Hepatic stellate cell (primary cell): Measurements from ENCODE around the gene TRIP10.
A peak's percentile ranks its signal among the peaks of the same experiment; 100 is the strongest.

Source experiments
- DNase-seq: peaks from one replicate; pipeline ENCODE4 v3.0.0; 2011; ENCODE audit warnings: low spot score

TRIP10 gene

DNA sequence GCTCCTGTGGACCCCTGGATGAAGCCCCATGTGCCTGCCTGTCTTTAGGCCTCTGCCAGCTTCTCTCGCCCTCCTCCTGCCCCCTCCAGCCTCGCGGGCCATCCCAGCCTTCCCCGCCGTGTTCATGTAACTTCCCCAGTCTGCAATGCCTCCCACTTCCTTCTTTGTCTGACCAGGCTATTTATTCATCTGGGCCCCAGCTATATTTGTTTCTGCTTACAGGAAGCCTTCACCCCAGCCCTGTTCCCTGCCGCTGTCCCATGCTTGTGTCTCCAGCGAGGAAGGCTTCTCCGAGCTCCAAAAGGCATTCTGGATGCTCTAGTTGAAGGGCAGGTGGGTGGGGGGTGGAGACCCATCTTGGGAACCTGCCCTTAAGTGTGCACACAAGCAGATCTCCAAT lies 11.1 kb upstream of the TRIP10 start:
- no peak for DNase-seq

DNA sequence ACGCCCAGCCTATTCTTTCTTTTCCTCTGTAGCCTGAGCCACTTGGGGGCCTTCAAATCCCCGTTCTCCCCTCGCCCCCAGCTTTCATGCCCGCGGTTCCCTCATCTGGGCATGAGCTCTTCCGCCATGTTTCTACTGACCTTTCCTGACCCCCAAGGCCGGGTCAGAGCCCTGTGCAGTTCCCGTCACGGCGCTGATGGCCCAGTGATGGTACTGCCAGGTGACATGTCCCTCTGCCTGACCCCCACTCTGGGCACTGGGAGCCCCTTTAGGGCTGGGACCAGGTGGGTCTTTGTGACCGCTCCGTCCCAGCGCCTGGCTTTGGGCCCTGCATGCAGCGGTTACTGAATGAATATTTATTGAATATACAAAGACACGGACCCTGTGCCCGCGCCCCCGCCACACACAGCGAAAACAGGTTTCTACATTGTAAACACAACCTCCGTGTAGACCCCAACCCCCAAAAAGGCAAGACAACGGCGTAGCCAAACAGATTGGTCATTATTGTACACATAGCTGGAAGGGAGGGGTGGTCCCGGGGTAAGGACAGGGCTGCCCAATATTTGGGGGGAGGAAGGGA lies 9.8 kb upstream of the TRIP10 start:
- no peak for DNase-seq

DNA sequence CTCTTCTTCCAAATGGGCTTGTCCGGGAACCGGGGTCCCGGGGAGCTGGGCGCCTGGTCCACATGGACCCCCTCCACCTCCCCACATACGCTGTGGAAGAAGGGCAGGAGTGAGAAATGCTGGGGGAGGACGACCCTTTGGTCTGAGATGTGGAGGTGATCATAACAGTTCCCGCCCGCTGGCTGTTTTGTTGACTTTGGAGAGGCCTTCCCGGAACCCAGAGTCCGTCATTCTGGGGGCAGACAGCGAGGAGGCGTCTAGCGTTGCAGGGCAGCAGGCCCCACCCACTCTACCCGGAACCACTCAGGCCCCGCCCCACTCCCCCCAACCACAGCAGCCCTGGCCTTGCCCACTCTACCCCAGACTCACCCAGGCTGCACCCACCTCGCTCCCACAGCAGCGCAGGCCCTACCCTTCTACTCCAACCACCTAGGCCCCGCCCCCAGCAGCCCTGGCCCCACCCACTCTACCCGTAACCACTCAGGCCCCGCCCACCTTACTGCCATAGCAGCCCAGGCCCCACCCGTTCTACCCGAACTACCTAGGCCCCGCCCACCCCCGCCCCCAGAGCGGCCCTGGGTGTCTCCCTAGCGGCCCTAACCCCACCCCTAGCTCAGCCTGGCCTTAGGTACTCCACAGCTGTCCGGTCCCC lies 9.2 kb upstream of the TRIP10 start:
- DNase-seq: no peak

DNA sequence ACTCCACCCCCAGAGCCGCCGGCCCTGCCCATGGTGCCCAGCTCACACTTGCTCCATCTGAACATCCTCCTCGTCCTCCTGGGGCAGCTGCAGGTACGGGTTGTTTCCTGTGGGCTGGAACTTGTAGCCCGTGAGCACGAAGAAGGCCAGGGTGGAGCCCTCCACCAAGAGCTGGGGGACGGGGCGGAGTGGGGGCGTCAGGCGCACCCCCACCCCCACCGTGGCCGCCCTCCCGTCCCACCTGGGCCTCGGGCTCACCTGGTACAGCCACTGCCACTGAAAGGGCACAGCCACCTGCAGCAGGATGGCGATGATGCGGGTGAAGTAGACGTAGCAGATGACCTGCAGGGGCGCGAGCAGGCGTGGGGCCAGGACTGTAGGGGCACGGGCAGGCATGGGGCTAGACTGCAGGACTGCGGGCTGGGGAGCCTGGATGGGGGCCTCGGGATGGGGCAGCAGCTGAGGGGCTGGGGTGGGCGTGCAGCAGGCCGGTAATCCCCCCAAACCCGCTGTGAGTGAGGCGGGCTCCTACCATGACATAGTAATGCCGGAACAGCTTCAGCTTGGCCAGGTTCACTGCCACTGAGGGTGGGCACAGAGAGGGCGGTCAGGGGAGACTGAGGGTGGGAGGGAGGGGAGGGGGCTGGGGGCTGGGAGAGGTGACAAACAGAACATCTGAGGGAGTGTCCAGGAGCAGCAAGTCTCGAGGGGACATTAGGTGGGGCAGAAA lies 8.4 kb upstream of the TRIP10 start:
- DNase-seq: no peak

DNA sequence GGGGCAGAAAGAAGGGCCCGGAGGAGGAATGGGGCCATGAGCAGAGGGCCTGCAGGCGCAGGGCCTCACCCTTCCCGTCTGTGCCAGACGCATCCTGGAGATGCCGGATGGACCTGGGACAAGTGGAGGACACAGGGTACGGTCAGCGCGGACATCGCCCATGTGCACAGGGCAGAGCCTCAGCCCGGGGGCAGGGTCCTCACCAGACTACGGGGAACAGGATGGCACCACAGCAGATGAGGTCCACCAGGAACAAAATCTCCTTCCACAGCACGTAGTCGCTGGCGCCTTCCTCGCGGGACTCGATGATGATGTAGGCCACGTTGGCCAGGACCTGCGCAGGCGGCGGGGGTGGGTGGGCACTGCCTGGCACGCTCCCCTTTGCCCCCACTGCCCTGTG lies 7.7 kb upstream of the TRIP10 start:
- no peak for DNase-seq

DNA sequence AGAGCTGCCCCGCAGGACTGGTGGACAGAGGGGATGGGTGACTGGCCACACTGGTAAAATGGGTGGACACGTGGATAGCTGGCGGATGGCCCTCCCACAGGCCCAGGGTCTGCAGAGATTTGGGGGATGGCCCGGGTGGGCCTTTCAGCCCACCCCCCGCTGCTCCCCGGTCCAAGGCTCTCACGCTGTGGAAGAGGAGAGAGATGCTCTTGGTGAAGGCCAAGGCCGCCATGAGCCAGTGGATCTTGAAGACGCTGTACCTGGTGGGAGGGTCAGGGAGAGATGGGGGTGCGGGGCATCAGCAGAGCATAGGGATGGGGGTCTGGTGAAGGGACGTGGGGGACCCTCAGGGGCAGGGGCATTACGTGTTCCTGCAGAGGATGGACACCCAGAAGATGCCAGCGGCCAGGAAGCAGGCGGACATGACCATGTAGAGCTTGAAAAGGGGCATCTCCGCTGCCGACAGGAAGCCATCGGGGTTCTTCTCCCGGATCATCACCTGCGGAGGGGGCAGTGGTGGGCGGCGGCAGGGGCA lies 6.6 kb upstream of the TRIP10 start:
- no peak for DNase-seq

DNA sequence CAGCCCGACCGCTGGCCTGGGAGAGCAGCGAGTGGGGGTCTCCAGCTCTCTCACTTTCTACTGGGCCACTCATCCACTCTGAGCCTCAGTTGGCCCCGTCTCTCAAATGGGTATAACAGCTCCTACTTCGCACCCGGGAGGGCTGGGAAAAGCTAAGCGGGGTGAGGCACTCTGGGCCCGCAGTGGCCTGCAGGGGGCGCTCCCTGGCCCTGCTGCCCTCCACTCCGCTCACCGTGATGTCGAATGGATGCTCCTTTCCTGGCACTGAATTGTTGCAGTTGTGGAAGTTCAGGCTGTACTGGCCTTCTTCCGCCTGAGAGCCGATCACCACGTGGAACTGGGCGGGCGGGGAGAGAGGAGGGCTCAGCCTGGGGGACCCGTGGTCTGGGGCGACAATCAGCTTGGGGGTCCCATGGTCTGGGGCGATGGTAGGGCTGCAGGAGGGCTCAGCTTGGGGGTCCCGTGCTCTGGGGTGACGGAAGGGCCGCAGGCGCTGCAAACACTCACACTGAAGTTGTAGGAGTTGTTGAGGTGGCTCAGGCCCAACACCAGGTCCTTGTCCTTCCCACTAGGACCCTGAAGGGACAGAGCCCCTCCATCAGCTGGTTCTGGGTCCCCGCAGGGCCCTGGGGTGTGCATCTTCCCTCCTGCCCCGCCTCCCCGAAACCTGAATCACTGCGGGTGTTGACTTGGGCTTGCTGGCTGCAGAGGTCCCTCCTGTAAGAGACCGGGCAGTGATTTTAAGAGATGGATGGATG lies 6.0 kb upstream of the TRIP10 start:
- no peak for DNase-seq

DNA sequence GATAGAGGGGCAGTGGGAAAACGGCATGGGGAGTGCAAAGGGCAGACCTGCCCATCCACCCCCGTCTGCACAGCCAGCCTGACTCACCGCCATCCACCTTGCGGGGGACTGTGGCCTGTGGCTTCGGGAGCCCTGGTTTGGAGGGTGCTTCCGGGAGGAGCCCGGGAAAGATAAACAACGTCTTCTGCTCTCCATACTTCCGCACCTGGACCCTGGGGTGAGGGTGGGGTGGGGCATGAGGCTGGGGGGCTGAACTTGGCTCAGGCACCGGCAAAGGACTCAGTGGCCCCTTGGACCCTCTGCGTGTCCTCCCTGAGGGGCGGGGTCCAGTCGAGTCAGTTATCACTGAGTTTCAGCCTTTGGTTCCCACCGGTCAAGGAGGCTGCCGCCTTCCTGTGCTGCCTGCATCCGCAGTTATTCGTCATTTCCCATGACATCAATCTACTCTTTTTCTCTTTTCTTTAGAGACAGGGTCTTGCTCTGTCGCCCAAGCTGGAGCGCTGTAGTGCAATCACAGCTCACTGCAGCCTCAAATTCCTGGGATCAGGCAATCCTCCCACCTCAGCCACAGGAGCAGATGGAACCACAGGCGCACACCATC lies 5.3 kb upstream of the TRIP10 start:
- DNase-seq: no peak

DNA sequence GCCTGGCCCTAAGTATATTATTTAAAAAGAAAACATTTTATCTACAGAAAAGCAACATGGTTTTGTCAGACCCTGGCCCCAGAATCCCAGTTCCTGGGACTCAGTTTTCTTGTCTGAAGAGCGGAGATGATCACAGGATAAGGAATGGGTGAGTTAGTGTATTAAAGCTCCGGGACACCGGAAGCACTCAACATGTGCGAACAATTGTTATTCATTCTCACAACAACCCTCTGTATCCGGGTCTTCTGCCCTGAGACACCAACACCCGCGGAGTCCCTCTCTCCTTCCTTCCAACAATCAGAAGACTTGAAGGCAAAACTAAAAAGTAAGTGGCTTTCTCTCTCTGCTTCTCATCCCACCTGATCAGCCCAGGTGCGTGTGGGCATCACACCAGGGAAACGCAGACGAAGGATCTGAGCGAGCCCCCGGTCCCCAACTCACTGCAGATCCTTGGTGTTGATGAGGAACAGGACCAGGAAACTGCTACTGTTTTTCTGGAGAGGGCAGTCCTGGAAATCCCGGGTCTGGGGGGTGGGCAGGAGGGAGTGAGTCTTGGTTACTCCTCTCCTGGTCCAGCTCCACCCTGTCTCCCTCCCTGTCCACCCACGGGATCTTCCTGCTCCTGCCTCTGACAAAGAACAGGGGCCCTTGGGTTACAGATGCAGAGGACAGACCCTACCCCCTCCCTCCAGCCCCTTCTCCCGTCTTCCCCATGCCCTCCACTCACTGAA lies 4.1 kb upstream of the TRIP10 start:
- no peak for DNase-seq

DNA sequence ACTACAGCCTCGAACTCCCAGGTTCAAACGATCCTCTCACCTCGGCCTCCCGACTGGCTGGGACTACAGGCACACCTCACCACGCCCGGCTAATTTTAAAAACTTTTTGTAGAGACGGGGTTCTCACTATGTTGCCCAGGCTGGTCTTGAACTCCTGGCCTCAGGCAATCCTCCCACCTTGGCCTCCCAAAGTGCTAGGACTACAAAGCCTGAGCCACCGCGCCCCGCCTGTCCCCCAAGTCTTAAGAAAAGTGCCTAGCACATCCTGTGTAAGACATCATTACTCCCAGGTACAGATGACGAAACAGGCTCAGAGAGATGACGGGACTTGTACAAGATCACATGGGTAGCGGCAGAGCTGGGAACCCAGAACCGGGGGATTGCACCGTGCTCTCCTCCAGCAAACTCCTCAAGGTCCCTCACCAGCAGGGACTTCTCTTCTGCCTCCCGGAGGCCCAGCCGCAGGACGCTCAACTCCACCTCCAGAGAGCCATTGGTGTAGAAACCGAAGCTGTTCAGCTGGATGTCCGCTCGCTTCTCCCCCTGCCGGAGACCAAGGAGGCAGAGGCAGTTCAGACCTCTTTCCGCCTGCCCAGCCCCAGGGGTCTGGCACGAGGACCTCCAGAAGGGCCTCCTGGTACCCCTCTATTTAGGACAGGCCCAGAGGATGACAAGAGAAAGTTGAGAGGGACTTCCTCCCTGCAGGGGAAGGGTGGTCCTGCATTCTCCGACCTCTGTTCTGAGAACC lies 3.1 kb upstream of the TRIP10 start:
- peak; percentile 92 for DNase-seq

DNA sequence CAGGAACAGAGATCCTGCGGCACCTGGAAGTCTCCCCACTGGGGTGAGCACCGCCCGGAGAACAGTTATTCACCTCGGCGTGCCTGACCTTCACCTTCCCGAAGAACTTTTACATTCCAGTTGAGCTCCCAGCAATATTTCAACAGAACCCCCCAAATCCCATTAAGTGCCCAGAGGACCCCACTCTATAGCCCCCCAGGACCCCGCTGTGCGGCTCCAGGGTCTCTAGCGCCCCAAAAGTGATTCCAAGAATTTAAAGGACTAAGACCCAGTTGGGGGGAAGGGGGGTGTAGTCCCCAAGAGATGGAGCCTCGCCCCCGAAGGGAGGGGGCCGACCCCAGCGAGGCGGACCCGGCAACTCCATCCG lies 2.6 kb upstream of the TRIP10 start:
- DNase-seq: no peak

DNA sequence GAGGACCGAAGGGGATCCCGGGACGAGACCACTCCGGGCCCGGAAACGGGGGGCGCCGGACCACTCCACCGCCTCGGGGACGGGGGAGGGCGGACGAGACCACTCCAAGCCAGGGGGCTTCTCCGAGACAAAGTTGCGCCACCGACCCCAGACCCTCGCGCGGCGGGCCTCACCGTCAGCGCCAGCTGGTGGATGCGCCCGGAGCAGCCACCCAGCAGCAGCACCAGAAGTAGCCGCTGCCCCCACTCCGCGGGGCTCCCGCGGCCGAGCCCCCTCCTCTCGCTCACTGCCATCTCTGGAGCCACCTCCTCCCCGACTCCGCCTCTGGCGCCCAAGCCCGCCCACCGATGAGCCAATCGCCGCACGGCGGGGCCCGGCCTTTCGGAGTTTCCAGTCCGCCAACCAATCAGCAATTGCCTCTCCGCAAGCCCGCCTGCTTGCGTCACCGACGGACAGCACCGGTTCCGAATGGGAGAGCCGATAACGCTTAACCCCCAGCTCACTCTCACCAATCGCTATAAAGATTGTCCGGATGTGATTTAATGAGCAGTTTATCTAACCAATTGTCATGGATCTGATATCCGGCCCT lies 2.1 kb upstream of the TRIP10 start, which contains the start of gene GPR108:
GPR108 (minus strand) TSS at position 297 of the 589 bp plus-strand sequence; CDS start at position 293, 4 bp downstream.
- DNase-seq: peak; percentile 100

DNA sequence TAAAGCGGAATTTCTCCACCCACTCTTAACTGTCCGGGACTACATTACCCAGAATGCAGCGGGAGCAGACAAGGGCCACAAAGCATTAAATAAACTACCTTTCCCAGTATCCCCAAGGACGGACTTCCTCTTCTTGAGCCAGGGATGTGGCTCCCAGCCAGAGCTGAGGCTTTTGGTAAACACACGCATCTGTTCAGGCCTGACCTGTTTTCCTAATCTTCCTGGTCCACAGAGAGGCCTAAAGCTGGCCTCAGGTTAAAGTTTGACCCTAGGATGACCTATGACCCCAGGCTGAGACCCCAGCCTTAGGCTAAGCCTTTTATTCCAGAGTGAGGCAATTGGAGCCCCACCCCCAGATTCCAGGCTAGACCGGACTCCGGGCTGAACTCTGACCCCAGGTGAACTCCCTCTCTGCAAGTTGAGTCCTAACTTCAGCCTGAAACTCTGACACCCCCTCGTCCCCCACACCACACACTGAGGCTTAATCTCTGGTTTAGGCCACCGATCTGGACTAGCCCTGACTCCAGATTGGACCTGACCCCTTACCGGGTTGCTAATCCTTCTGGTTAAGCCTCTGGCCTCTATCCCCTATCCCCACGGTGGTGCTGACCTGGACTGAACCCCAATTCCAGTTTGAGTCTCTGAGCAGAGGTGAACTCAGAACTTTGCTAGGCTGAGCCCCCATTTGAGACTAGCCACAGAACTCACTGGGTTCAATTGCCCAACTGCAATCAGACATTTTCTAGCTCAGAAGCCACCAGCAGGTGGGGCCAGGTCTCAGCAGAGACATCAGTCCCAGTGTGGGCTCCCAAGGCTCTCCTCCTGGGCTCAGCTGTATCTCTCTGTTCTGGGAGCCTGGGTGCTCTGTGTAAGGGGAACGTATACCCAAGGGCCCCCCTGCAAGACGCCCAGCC lies 1.4 kb upstream of the TRIP10 start:
- peak; percentile 81 for DNase-seq

DNA sequence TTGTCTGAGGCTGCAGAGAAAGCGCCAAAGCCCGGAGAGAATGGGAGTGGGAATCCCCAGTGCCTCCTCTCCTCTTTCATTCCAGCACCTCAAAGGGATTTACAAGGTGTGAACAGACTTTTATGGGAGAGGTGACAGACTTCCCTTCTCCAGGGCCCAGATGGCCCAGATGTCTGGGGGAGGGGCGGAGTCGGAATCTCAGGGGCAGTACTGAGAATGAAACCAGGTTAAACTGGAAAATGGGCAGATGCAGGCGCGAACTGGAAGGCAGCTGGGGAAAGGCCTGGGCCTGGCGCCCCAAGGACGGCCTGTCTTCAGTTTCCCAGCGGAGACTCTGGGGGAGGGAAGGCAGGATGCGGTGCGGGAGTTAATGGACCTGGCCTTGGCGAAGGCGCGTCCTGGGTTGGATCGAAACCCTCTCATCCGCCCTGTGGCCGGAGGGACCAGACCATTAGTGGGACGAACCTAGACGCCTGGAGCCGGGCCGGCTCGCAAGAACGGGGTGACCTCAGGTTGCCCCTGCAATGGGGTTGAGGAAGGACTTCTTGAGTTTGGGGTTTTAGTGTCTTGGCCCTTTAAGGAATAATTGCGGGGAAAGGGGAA lies 592 bp upstream of the TRIP10 start:
- DNase-seq: no peak

DNA sequence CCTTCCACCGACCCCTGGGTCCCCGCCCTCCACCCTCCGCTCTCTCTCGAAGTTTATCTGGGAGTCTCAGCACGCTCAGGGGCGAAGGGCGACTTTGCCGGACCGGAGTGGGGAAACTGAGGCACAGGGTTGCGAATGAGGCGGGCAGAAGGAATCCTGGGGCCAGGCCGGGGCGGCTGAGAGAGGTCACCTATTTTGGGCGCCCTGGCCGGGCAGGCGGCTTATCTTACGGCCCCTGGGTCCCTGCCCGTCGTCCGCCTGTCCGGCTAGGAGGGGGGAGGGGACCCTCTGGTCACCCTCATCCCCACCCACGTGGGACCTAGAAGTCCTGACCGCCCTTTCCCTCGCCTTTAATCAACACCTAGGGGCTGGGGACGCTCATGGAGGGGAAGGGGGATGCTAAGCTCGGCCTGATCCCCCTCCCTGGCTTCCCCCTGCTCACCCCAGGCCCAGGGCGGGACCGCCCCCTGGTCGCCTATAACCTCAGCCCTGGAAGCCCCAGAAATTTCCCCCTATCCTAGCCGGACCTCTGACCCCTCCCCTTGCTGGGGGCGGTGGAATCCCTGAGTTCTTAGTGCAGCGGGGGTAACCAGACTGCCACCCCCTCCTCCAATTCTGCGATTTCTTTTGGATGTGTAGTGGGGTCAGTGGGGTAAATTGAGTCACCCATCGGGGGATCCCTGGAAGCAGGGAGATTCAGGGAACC lies 556 bp downstream of the TRIP10 start:
- peak; percentile 70 for DNase-seq

DNA sequence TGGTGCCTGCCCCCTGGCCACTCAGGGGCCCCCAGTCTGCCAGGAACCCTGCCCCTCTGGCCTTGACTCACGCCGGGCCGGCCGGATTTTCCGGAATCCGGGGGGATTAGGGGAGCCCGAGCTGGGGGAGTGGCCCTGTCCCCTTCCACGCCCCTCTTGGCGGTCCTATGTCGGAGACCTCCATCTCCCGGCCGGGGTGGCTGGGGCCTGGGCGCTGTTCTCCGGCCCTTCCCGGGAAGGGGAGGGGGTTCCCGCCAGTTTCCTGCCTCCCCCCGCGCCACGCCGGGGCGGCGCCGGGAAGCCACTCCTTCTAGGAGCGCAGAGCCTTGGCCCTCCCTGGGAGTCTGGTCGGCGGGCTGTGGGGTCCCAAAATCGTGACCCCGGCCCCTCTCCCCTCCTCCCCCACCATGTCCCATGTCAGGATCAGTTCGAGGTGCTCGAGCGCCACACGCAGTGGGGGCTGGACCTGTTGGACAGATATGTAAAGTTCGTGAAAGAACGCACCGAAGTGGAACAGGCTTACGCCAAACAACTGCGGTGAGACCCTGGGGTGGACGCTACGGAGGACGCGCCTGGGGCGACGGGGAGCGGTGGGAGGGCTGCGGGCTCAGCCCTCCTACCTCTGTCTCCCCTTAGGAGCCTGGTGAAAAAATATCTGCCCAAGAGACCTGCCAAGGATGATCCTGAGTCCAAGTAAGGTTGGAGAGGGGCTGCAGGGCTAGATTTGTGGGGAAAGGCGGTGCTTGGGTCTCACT lies 1.3 kb downstream of the TRIP10 start:
- DNase-seq: peak; percentile 55

DNA sequence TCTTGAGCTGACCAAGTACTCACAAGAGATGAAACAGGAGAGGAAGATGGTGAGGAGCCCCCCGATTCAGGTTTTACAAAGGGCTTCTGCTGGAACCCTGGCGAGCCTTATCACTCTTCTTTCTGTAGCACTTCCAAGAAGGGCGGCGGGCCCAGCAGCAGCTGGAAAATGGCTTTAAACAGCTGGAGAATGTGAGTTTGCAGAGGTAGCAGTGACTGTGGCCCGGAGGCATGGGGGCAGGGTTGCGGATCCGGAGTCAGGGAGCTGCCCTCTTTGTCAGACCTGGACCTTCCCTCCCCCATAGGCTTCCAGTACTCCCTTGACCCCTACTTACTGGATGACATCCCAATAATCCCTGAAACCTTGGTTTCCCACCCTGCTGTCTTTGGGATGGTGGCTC lies 3.6 kb downstream of the TRIP10 start:
- DNase-seq: no peak
